HCT116 (cell line): ENCODE data around the gene SAMD4A. TPM values are rescaled to one million over a fixed set of nuclear protein-coding genes. Genes with fewer than 3 reads are reported as not detected.

Source experiments
- ATAC-seq: fragments of 200-7000 bp; cut with Tn5 transposase; 2 replicates; pipeline ENCODE4 v1.9.1; 2020; ENCODE audit warnings: mild to moderate bottlenecking, moderate library complexity
- BruUV-seq: library from RNA; stranded (reverse); fragments of 400-500 nt; replicated peaks from 2 replicates; lab custom pipeline; 2021; lab: Mats Ljungman, UMichigan
- CTCF ChIA-PET: fragments of 300-600 bp; sonication (Branson Sonifier 250); formaldehyde crosslinking; loops from one replicate; lab custom pipeline; 2021; ENCODE audit warnings: antibody characterized with exemption; lab: Charles Lee
- POLR2A ChIA-PET: fragments of 300-600, 350-600 bp; sonication (Branson Sonifier 250); formaldehyde crosslinking; loops from one replicate; lab custom pipeline; 2021; ENCODE audit warnings: antibody characterized with exemption; lab: Charles Lee
- RAD21 ChIA-PET, 2 experiments: fragments of 300-600 bp; sonication (Branson Sonifier 250); formaldehyde crosslinking; loops; one replicate each; lab custom pipeline; 2023; ENCODE audit warnings: low total read pairs in 2 of 2; ENCODE audit not compliant: uncharacterized antibody in 2 of 2, unreplicated experiment in 2 of 2, low non-redundant PET in 1 of 2; lab: Charles Lee
- DNase-seq: peaks from one replicate; pipeline ENCODE4 v3.0.0-alpha.2; 2010; ENCODE audit warnings: low read depth, low spot score
- H2AFZ ChIP-seq: fragments of 200-600 bp; shearing (Covaris generic), sonication (generic); 2 replicates; pipeline ENCODE4 v1.6.1; 2017; ENCODE audit warnings: low read depth, mixed run types, mixed read lengths, antibody characterized with exemption, low read length; ENCODE audit not compliant: poor library complexity, severe bottlenecking
- H3K27ac ChIP-seq: 2 replicates; pipeline ENCODE4 v1.5.1; 2012; ENCODE audit warnings: low read depth, low read length
- H3K27me3 ChIP-seq: fragments of 200-600 bp; sonication (generic); 2 replicates; pipeline ENCODE4 v1.6.1; 2016; ENCODE audit warnings: mixed run types, low read length, mixed read lengths; ENCODE audit not compliant: insufficient read depth
- H3K36me3 ChIP-seq, 2 experiments: fragments of 200-500 bp in 1 of 2; fragments of 200-600 bp in 1 of 2; sonication (Bioruptor generic) in 1 of 2; sonication (generic) in 1 of 2; 2 replicates each; pipeline versions ENCODE4 v1.5.1 to v1.6.1; 2014 to 2016; ENCODE audit warnings: low read length in 2 of 2, inconsistent platforms in 1 of 2, mixed read lengths in 1 of 2, mixed run types in 1 of 2; ENCODE audit not compliant: insufficient read depth in 2 of 2, control insufficient read depth in 1 of 2
- H3K4me1 ChIP-seq, 2 experiments: fragments of 200-600 bp in 1 of 2; sonication (generic) in 1 of 2; 2 replicates each; pipeline versions ENCODE4 v1.5.1 to v1.6.1; 2012 to 2017; ENCODE audit warnings: low read length in 2 of 2, inconsistent platforms in 1 of 2, mild to moderate bottlenecking in 1 of 2, mixed read lengths in 1 of 2, mixed run types in 1 of 2, moderate library complexity in 1 of 2; ENCODE audit not compliant: insufficient read depth in 2 of 2, control insufficient read depth in 1 of 2
- H3K4me2 ChIP-seq: fragments of 200-600 bp; sonication (generic); 2 replicates; pipeline ENCODE4 v1.6.1; 2017; ENCODE audit warnings: mixed run types, low read length, mixed read lengths
- H3K4me3 ChIP-seq, 2 experiments: fragments of 200-600 bp in 1 of 2; sonication (generic) in 1 of 2; replicated peaks in 1 of 2; 2 replicates each; pipeline ENCODE4 v1.5.1; 2011 to 2016; ENCODE audit warnings: low read length in 2 of 2, control low read depth in 1 of 2, low read depth in 1 of 2, mild to moderate bottlenecking in 1 of 2, mixed read lengths in 1 of 2, mixed run types in 1 of 2
- H3K79me2 ChIP-seq: fragments of 200-600 bp; sonication (generic); 2 replicates; pipeline ENCODE4 v1.6.1; 2017; ENCODE audit warnings: mild to moderate bottlenecking, mixed run types, low read length, moderate library complexity, mixed read lengths; ENCODE audit not compliant: insufficient read depth
- H3K9ac ChIP-seq: fragments of 200-600 bp; sonication (generic); 2 replicates; pipeline ENCODE4 v1.6.1; 2016; ENCODE audit warnings: low read length, mixed read lengths
- H3K9me2 ChIP-seq: fragments of 200-600 bp; sonication (generic), shearing (Covaris generic); 2 replicates; pipeline ENCODE4 v1.6.1; 2017; ENCODE audit warnings: mixed run types, mild to moderate bottlenecking, moderate library complexity; ENCODE audit not compliant: insufficient read depth
- H3K9me3 ChIP-seq, 2 experiments: fragments of 200-500 bp in 1 of 2; fragments of 200-600 bp in 1 of 2; sonication (Bioruptor generic) in 1 of 2; sonication (generic) in 1 of 2; 2 replicates each; pipeline ENCODE4 v1.6.1; 2014 to 2017; ENCODE audit warnings: low read length in 2 of 2, mixed read lengths in 2 of 2, inconsistent platforms in 1 of 2, low read depth in 1 of 2, mild to moderate bottlenecking in 1 of 2, mixed run types in 1 of 2, moderate library complexity in 1 of 2; ENCODE audit not compliant: control insufficient read depth in 1 of 2, insufficient read depth in 1 of 2
- H4K20me1 ChIP-seq: fragments of 200-600 bp; sonication (generic), shearing (Covaris generic); 2 replicates; pipeline ENCODE4 v1.6.1; 2017; ENCODE audit warnings: mixed run types, mild to moderate bottlenecking, moderate library complexity; ENCODE audit not compliant: insufficient read depth
- CBX3 ChIP-seq: IDR thresholded peaks from 2 replicates; pipeline ENCODE4 v1.6.1; 2012; ENCODE audit warnings: low read depth
- EZH2phosphoT487 ChIP-seq: fragments of 200-600 bp; IDR thresholded peaks from 2 replicates; pipeline ENCODE4 v1.6.1; 2018; ENCODE audit warnings: antibody characterized with exemption, borderline replicate concordance
- FOSL1 ChIP-seq: IDR thresholded peaks from 2 replicates; pipeline ENCODE4 v1.6.1; 2012; ENCODE audit warnings: low read depth
- YY1 ChIP-seq: IDR thresholded peaks from 2 replicates; pipeline ENCODE4 v1.6.1; 2011; ENCODE audit warnings: low read length, low read depth, moderate library complexity, mild to moderate bottlenecking; ENCODE audit not compliant: insufficient replicate concordance; ENCODE audit errors: extremely low read depth
- ZFX ChIP-seq: fragments of 450-650 bp; IDR thresholded peaks from 2 replicates; pipeline ENCODE4 v1.6.1; 2017
- intact Hi-C: fragments of 100-400 bp; cut with micrococcal nuclease; formaldehyde crosslinking; loops from 2 replicates; pipeline ENCODE4 v1.10.0; 2022
- total RNA-seq: library from RNA; stranded (reverse); gene quantifications from one replicate; pipeline ENCODE4 v1.2.1, GENCODE V29; 2021; ENCODE audit not compliant: unreplicated experiment
- TF ChIP-seq, protein P1 (sequence below): IDR thresholded peaks from 2 replicates; pipeline ENCODE4 v1.6.1; 2012
- TF ChIP-seq, protein P2 (sequence below): IDR thresholded peaks from 2 replicates; pipeline ENCODE4 v1.6.1; 2012

SAMD4A gene
- total RNA-seq, 1 experiment from 2014 or later, result 9.0 TPM

DNA sequence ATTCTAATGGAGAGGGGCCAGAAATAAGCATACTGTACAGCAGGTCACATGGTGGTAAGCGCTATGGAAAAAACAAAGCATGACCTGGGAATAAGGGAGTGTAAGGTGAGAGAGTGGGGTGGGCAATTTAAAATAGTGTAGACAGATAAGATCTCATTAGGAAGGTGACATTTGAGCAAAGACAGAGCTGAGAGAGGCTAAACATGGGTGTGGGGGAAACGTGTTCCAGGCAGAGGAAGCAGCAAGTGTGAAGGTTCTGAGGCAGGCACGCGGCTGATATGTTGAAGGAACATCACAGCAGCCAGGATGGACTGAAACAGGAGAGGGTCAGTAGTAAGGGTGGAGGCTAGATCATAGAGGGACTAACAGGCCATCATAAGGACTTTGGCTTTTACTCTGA lies 126.8 kb downstream of the SAMD4A start:
- Histone ChIP-seq H3K4me1 (peaks cover 0 to 12% of the 10 kb centered on the region in 2 experiments; a peak in 1 of 4 replicates), H3K9me2 (no peaks in the 10 kb centered on the region), H2AFZ (no peak overlapping the region), H4K20me1 (no peaks in the 10 kb centered on the region), H3K27ac (no peak overlapping the region), H3K36me3 (no peaks in the 10 kb centered on the region), H3K4me2 (no peak overlapping the region), H3K4me3 (no peak overlapping the region), H3K27me3 (no peaks in the 10 kb centered on the region), H3K79me2 (no peaks in the 10 kb centered on the region), H3K9me3 (no peaks in the 10 kb centered on the region), H3K9ac (no peak overlapping the region)
- DNase-seq (no peak), ATAC-seq (no peak)
- CTCF ChIA-PET, result interaction anchor here (1.8 kb wide), 1 partner anchor 130 kb away, joined by 5 read pairs; no protein-coding TSS in a partner anchor
- POLR2A ChIA-PET, result no interaction called here
- intact Hi-C loops, result loop anchor here (5.0 kb wide), 1 partner anchor 79 kb away; no protein-coding TSS in a partner anchor
- BruUV-seq, result no TSS peak
- RAD21 ChIA-PET, result interaction anchor here in 1 of 2 experiments (1.1 kb wide), 1 partner anchor 9 kb away, joined by 3 read pairs; no protein-coding TSS in a partner anchor
- TF ChIP-seq ZFX, result no peak

DNA sequence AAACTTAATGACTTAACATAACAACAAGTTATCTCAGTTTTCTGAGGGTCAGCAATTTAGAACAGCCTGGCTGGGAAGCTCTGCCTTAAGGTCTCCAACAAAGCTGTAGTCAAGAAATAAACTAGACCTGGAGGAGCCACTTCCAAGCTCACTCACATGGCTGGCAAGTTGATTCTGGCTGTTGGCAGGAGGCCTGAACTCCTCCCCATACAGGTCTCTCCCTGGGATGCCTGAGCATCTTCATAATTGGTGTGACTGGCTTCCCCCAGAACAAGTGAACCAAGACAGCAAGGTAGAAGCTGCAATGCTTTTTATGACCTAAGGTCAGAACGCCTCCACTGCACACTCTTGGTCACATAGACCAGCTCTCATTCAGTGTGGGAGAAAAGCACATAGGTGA lies 128.3 kb downstream of the SAMD4A start:
- CTCF ChIA-PET, result no interaction called here

More for the DNA sequence above, 128.3 kb downstream of the SAMD4A start:
- H3K9me2 ChIP-seq, result no peaks in the 10 kb centered on the region
- intact Hi-C loops, result no loop called here
- DNase-seq (no peak), ATAC-seq (no peak)
- H3K4me3 ChIP-seq, result no peak overlapping the region
- no peaks in the 10 kb centered on the region for H3K79me2 ChIP-seq
- TF ChIP-seq, protein P1, sequence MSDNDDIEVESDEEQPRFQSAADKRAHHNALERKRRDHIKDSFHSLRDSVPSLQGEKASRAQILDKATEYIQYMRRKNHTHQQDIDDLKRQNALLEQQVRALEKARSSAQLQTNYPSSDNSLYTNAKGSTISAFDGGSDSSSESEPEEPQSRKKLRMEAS, result no peak
- no peak for TF ChIP-seq EZH2phosphoT487
- no peak for TF ChIP-seq YY1
- TF ChIP-seq FOSL1, result no peak
- TF ChIP-seq CBX3, result no peak
- TF ChIP-seq, protein P2, sequence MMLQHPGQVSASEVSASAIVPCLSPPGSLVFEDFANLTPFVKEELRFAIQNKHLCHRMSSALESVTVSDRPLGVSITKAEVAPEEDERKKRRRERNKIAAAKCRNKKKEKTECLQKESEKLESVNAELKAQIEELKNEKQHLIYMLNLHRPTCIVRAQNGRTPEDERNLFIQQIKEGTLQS, result no peak
- BruUV-seq, result no TSS peak
- RAD21 ChIA-PET, result no interaction called here
- no peak overlapping the region for H3K9ac ChIP-seq
- POLR2A ChIA-PET, result no interaction called here
- H2AFZ ChIP-seq, result no peak overlapping the region
- H4K20me1 ChIP-seq, result no peaks in the 10 kb centered on the region
- H3K27me3 ChIP-seq, result no peaks in the 10 kb centered on the region
- peaks cover 0 to 18% of the 10 kb centered on the region in 2 experiments; a peak in 1 of 4 replicates for H3K4me1 ChIP-seq
- no peak overlapping the region for H3K4me2 ChIP-seq
- H3K9me3 ChIP-seq, result no peaks in the 10 kb centered on the region
- H3K27ac ChIP-seq, result no peak overlapping the region
- H3K36me3 ChIP-seq, result no peaks in the 10 kb centered on the region
